Lower leg skin (tissue), 3 donors: ENCODE results near the gene CSTB.
A peak's percentile ranks its signal among the peaks of the same experiment; 100 is the strongest.

Experiments used
- CTCF ChIP-seq, 3 donors: fragments of 450-650 bp; IDR thresholded peaks; one replicate each; pipeline ENCODE4 v1.5.1; 2016; ENCODE audit warnings: antibody characterized with exemption in 3 of 3, mild to moderate bottlenecking in 3 of 3, moderate library complexity in 2 of 3
- POLR2A ChIP-seq, 2 donors: fragments of 450-650 bp; IDR thresholded peaks; one replicate each; pipeline ENCODE4 v1.6.1; 2016 to 2017; ENCODE audit warnings: antibody characterized with exemption in 2 of 2, mild to moderate bottlenecking in 1 of 2, moderate library complexity in 1 of 2

- TF ChIP-seq CTCF (IDR thresholded peaks at IDR 0.05) = no peak
- TF ChIP-seq POLR2A (IDR thresholded peaks at IDR 0.05) = peak in 1 of 2 donors; percentile 47
Observed at GRCh38 chr21:43775795-43776430, at the start of gene CSTB.
